SJSA1 (cell line): ENCODE measurements around the gene THEMIS. TPM values are rescaled to one million over a fixed set of nuclear protein-coding genes. Genes with fewer than 3 reads are reported as not detected.

ENCODE experiments used
- DNase-seq, 2 experiments: peaks; one replicate each; pipeline ENCODE4 v3.0.0-alpha.2; 2015 to 2020; ENCODE audit warnings: low spot score in 2 of 2, low read depth in 1 of 2
- H3K27ac ChIP-seq: fragments of 250-450 bp; sonication (Bioruptor Pico); 2 replicates; pipeline ENCODE4 v1.5.1; 2020; ENCODE audit warnings: mild to moderate bottlenecking, moderate library complexity
- H3K27me3 ChIP-seq: fragments of 250-450 bp; sonication (Bioruptor Pico); replicated peaks from 2 replicates; pipeline ENCODE4 v1.5.1; 2020; ENCODE audit warnings: mild to moderate bottlenecking, moderate library complexity
- H3K36me3 ChIP-seq: fragments of 250-450 bp; sonication (Bioruptor Pico); 2 replicates; pipeline ENCODE4 v1.5.1; 2020; ENCODE audit warnings: mild to moderate bottlenecking
- H3K4me1 ChIP-seq: fragments of 250-450 bp; sonication (Bioruptor Pico); replicated peaks from 2 replicates; pipeline ENCODE4 v1.6.1; 2021; ENCODE audit warnings: mild to moderate bottlenecking
- H3K4me3 ChIP-seq: fragments of 250-450 bp; sonication (Bioruptor Pico); 2 replicates; pipeline ENCODE4 v1.5.1; 2020; ENCODE audit warnings: mild to moderate bottlenecking
- H3K9me3 ChIP-seq: fragments of 250-450 bp; sonication (Bioruptor Pico); replicated peaks from 2 replicates; pipeline ENCODE4 v1.5.1; 2020; ENCODE audit warnings: mild to moderate bottlenecking
- total RNA-seq: library from RNA; depleted of rRNA; stranded (reverse); fragments of >200 nt; shearing (Covaris generic); gene quantifications from 2 replicates; pipeline ENCODE4 v1.2.3, GENCODE V29; 2014

The THEMIS gene
- total RNA-seq, 1 experiment from 2014 or later: not detected

DNA sequence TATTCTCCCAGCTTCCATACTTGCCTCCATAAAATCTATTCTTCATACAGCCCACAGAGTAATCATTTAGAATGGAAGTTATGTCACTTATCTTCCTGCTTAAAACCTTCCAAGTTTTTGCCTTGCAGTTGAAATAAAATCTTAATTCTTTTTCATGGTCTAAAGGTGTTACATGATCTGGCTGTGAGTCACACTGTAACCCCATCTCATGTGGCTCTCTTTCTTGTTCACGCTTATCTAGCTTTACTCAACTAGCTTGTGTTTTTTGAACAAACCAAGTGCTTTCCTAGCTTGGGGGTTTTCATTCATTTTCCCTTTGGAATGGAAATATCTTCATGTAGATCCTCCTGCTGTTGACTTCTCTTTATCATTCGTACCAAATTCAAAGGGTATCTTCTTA, 23.6 kb upstream of the THEMIS start:
- no peaks in the 10 kb centered on the region for H3K4me1 ChIP-seq
- H3K4me3 ChIP-seq: no peak overlapping the region
- DNase-seq: no peak
- no peaks in the 10 kb centered on the region for H3K27me3 ChIP-seq
- no peaks in the 10 kb centered on the region for H3K9me3 ChIP-seq
- H3K27ac ChIP-seq: no peak overlapping the region
- no peaks in the 10 kb centered on the region for H3K36me3 ChIP-seq

DNA sequence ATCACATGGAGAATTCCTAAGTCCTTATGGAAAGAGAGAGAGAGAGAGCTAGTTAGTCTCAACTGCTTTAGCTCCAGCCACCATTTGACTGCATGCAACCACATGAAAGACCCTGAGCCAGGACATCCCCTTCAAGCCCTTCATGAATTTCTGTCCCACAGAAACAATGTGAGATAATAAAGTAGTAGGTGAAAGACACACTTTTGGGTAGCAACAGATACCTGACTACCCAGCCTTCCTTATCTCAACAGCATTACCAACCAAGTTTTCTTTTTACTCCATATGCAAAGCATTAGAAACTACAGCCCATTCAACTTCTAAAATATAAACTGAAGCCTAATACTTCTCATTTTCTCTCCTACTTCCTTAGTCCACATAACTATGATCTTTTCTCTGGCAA, 23.2 kb upstream of the THEMIS start:
- no peaks in the 10 kb centered on the region for H3K4me1 ChIP-seq
- H3K4me3 ChIP-seq: no peak overlapping the region
- H3K36me3 ChIP-seq: no peaks in the 10 kb centered on the region
- DNase-seq: no peak
- H3K27ac ChIP-seq: no peak overlapping the region
- no peaks in the 10 kb centered on the region for H3K9me3 ChIP-seq
- no peaks in the 10 kb centered on the region; the same call in 1 of the 2 replicates for H3K27me3 ChIP-seq

DNA sequence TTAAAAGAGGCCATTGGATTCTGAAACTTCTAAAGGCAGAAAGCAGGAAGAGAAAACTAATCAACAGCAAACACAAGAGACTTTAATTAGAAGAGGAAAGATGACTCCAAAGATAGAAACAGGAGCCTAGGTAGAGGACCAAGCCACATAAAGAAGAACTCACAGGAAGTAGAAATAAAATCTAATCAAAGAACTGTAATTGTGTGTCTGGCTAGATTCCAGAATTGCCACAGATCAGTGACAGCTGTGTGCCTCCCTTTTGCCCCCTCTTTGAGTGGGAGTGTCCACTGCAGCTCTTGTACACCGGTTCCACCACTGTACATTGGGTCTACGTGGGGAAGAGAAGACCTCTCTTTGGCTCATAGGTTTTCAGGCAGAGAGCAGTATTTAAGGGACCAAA, 22.3 kb upstream of the THEMIS start:
- Histone ChIP-seq H3K36me3 (no peaks in the 10 kb centered on the region), H3K27me3 (no peaks in the 10 kb centered on the region; the same call in 1 of the 2 replicates), H3K27ac (no peak overlapping the region), H3K4me1 (no peaks in the 10 kb centered on the region), H3K9me3 (no peaks in the 10 kb centered on the region), H3K4me3 (no peak overlapping the region)
- no peak for DNase-seq

DNA sequence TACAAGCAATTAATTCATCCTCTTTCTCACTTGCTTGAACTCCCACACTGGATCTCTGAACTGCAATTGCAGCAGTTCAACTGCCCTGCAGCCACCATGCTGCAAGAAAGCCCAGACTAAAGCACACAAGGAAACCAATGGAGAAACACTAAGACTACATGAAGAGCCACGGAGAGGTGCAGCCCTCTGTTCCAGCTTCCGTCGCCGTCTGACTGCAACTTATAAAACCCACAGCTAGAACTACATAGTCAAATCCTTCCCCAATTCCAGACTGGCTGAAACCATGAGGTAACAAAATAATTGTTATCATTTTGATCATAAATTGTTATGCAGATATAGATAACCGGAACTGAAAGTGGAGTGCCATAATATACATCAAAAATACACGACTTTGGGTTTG, 21.1 kb upstream of the THEMIS start:
- Histone ChIP-seq H3K9me3 (no peaks in the 10 kb centered on the region), H3K36me3 (no peaks in the 10 kb centered on the region), H3K27me3 (no peaks in the 10 kb centered on the region; the same call in 1 of the 2 replicates), H3K27ac (no peak overlapping the region), H3K4me1 (no peaks in the 10 kb centered on the region), H3K4me3 (no peak overlapping the region)
- no peak for DNase-seq

DNA sequence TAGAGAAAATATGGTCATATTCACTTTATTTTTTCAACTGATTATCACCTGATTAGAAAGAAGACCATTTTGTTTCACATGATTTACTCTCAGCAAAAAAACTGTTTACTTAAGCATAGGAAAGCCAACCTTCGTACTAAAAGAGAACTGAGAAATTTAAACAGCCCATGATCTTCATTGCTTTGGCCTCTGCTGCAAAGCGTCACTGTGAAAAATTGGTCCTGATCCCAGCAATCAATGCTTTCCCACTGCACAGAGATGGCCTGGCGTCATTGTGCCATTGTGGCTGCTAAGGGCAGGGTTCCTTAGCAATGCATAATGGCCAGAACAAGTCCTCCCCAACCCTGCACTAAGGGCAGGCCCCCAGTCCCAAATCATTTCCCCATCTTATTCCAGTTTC, 19.9 kb upstream of the THEMIS start:
- Histone ChIP-seq H3K9me3 (no peaks in the 10 kb centered on the region), H3K36me3 (no peaks in the 10 kb centered on the region), H3K27me3 (no peaks in the 10 kb centered on the region; the same call in 1 of the 2 replicates), H3K4me3 (no peak overlapping the region), H3K4me1 (no peaks in the 10 kb centered on the region), H3K27ac (no peak overlapping the region)
- DNase-seq: no peak

DNA sequence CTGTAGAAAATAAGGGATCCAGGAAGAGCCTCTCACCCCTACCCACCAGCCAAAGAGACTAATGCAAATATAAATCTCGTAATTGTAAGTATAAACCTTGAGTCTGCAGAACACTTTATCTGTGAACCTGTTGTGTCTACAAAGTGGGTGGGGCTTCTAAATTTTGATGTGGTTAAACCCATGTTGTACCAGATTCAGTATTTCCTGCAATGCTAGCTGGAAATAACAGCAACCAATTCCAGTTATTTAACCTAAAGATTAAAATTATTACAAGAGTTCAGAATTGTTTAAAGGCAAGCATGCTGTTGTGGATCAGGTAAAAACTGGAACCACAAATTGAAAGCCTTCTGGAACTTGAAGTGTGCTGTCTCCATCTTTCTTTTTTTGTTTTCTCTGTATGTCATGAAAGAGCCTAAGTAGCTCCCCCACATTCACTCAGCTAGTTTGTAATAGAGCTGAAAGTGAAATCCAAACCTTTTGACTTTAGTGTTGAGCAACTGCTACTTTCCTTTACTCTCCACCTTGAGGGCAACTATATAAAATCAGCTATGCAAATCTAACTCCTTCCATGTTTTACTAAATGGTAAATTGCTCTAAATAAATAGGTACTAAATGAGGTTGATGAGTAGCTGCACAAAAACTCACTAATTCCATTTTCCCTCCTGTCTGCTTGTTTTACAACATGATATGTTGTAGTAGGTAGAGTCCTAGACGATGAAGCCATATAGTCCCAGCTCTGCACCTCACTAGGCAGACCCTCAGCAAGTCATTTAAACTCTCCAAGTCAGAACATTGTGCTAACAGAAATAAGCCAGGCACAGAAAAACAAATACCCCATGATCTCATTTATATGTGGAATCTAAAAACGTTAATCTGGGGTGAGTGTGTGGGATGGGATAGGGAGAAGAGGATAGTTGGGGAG, 17.9 kb upstream of the THEMIS start:
- no peaks in the 10 kb centered on the region for H3K36me3 ChIP-seq
- no peaks in the 10 kb centered on the region for H3K9me3 ChIP-seq
- DNase-seq: no peak
- no peaks in the 10 kb centered on the region; the same call in 1 of the 2 replicates for H3K27me3 ChIP-seq
- H3K4me1 ChIP-seq: no peaks in the 10 kb centered on the region
- H3K27ac ChIP-seq: no peak overlapping the region
- H3K4me3 ChIP-seq: no peak overlapping the region

DNA sequence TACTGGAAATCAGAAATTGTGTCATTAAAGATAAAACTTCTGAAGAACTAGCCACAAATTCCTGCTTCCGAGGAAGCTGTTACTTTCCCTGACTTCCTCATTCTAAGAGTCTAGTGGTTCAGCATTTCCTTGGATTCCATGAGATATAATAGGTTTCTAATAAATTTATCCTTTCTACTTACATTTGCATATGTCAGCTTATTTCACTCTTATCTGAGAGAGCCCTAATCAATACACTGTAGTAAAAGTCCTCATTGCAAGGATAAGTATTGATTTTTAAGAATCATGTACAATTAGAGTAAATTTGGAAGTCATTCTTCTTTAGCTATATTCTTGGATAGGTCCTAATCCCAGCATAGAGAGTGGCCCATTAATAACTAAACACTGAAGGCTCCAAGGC, 16.9 kb upstream of the THEMIS start:
- no peaks in the 10 kb centered on the region; the same call in 1 of the 2 replicates for H3K27me3 ChIP-seq
- H3K4me3 ChIP-seq: no peak overlapping the region
- H3K27ac ChIP-seq: no peak overlapping the region
- no peak for DNase-seq
- no peaks in the 10 kb centered on the region for H3K9me3 ChIP-seq
- no peaks in the 10 kb centered on the region for H3K4me1 ChIP-seq
- H3K36me3 ChIP-seq: no peaks in the 10 kb centered on the region

DNA sequence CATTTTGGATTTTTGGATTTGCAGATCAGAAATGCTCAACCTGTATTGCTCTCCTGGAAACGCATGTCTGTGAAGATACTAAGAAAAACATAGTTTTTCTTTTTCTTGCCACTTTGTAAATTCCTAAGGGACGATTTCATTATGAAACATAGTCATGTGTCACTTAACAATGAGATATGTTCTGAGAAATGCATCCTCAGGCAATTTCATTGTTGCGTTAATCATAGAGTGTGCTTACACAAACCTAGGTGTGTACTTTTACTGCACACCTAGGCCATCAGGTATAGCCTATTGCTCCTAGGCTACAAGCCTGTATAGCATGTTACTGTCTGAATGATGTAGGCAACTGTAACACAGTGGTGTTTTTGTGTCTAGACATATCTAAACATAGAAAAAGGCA, 13.4 kb upstream of the THEMIS start:
- H3K27ac ChIP-seq: no peak overlapping the region
- H3K9me3 ChIP-seq: no peaks in the 10 kb centered on the region
- DNase-seq: no peak

DNA sequence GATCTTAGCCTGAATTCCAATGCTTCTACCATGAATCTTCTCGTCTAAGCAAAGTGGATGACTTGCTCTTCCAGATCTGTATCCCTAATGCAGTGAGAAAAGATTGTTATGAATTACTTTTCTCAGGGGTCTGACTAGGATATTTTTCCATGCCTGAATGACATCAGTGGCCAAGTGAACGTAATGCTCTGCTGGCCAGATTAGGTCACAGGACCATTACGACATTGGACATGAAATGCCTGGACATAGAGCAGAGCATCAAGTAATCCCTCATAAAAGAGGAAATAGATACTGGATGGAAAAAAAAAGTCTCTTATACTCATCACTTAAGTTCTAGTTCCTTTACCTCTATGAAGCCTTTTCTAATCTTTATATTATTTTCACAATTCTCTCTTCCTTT, 12.1 kb upstream of the THEMIS start:
- Histone ChIP-seq H3K27me3 (no peaks in the 10 kb centered on the region), H3K9me3 (no peaks in the 10 kb centered on the region), H3K4me3 (no peak overlapping the region), H3K36me3 (no peaks in the 10 kb centered on the region), H3K27ac (no peak overlapping the region), H3K4me1 (no peaks in the 10 kb centered on the region)
- no peak for DNase-seq

More for the DNA sequence above, 13.4 kb upstream of the THEMIS start:
- H3K27me3 ChIP-seq: no peaks in the 10 kb centered on the region; the same call in 1 of the 2 replicates
- H3K36me3 ChIP-seq: no peaks in the 10 kb centered on the region
- H3K4me3 ChIP-seq: no peak overlapping the region
- H3K4me1 ChIP-seq: no peaks in the 10 kb centered on the region

DNA sequence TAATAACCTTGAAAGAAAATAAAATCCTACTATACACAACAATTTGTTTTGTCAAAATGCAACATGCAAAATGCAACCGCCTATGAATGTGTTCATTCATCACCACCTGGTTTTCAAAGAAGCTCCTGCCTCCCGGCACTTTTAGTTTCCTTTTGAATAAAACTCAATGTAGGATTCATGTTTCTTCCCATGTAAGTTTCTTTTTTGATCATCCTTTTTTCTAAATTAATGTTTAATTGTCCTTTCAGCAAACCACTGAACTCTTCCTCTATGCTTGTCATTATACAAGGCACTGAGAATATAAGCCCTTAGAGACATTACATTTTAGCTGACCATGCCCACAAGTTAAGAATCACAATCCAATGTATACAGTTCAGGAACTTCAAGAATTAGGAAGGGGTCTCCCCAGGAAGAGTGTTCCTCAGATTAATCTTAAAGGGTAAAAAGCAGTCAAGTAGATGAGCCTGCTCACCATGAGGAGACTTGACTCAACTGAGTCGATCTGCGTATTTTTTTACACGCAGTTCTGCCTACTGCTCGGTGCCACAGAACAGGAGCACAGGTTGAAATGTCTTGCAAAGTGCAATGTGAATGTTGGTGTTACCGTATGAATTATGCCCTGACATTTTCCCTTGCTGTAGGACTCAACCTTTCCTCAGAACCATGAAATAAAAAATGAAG, 7.2 kb upstream of the THEMIS start:
- H3K27me3 ChIP-seq: 0 out of 2 replicates have a peak, but pooled peaks cover 2% of the 10 kb centered on the region
- H3K4me3 ChIP-seq: no peak overlapping the region
- DNase-seq: no peak
- no peaks in the 10 kb centered on the region for H3K4me1 ChIP-seq
- H3K9me3 ChIP-seq: no peaks in the 10 kb centered on the region
- H3K36me3 ChIP-seq: no peaks in the 10 kb centered on the region
- H3K27ac ChIP-seq: no peak overlapping the region

DNA sequence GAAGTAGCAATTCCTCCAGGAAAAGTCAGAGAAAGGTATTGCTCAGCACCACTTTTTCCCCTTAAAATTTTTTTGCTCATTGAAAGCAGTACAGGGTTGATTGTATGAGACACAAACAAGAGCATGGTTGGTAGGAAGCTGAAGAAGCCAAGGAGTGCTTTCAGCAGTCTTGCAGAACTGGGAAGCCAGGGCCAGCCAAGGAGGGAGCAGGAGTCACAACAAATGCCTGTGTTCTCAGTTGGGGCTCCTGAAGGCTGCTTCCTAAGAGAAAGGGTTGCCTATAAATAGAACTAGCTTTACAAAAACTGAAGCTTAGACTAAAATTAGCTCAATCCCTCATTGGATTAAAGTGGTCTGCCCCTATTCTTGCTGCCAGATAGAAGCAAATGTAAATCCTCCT, 3.3 kb upstream of the THEMIS start:
- Histone ChIP-seq H3K36me3 (no peaks in the 10 kb centered on the region), H3K9me3 (no peaks in the 10 kb centered on the region), H3K27ac (no peak overlapping the region), H3K4me3 (no peak overlapping the region), H3K27me3 (0 out of 2 replicates have a peak, but pooled peaks cover 2% of the 10 kb centered on the region), H3K4me1 (no peaks in the 10 kb centered on the region)
- no peak for DNase-seq

DNA sequence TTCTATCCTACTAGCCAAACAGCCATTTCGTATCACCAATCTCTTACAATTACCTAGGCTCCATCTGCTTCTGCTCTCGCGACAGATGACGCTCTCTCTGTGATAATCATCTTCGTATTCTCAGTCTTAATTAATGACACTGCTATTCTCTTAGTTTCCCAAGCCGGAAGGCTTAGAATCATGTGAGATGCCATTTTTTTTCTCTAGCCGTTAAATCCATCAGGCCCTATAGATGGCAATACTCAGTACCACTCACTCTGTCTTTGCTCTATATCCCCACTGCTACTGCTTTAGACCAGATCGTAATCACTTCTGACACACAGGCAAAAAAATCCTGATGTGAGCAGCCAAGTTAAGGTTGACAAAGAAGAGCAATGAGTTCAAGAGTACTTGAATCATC, 2.1 kb upstream of the THEMIS start:
- no peaks in the 10 kb centered on the region for H3K9me3 ChIP-seq
- H3K27ac ChIP-seq: no peak overlapping the region
- 0 out of 2 replicates have a peak, but pooled peaks cover 2% of the 10 kb centered on the region for H3K27me3 ChIP-seq
- H3K36me3 ChIP-seq: no peaks in the 10 kb centered on the region
- no peak overlapping the region for H3K4me3 ChIP-seq
- DNase-seq: no peak
- no peaks in the 10 kb centered on the region for H3K4me1 ChIP-seq

DNA sequence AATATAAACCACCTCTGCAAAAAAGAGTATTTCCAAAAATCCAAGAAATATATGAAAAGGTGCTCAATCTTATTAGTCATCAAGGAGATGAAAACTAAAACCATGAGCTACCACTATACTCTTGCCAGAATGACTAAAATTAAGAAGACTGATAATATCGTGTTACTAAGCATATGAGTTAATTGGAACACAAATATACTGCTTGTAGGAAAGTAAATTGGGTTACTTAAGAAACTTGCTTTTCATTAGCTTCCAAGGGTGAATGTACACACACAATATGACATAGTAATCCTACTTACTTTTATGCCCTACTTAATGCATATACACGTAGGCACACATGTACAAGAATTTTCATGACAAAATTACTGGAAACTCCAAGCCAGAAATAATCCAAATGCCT, 3.4 kb downstream of the THEMIS start:
- H3K36me3 ChIP-seq: no peaks in the 10 kb centered on the region
- H3K4me3 ChIP-seq: no peak overlapping the region
- no peaks in the 10 kb centered on the region for H3K9me3 ChIP-seq
- no peak for DNase-seq
- no peaks in the 10 kb centered on the region for H3K4me1 ChIP-seq
- H3K27me3 ChIP-seq: 0 out of 2 replicates have a peak, but pooled peaks cover 3% of the 10 kb centered on the region
- H3K27ac ChIP-seq: no peak overlapping the region

DNA sequence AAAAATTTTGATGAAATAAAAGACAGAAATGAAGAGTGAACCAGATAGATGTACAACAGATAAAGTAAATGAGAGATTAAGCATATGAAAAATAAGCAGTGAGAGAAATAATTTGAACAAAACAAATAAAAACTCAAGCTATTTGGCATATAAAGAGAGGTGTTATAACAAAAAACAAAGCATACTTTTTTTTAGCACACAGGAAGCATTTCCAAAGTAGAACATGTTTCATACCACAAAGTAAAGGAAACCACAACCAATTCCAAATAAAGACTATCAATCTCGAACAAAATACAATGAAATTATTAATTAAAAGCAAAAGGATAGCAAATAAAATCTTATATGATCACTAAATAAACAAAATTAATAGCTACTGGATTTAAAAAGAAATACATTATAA, 6.8 kb downstream of the THEMIS start:
- H3K4me3 ChIP-seq: no peak overlapping the region
- DNase-seq: no peak
- H3K4me1 ChIP-seq: no peaks in the 10 kb centered on the region
- no peak overlapping the region for H3K27ac ChIP-seq
- 0 out of 2 replicates have a peak, but pooled peaks cover 3% of the 10 kb centered on the region for H3K27me3 ChIP-seq
- H3K36me3 ChIP-seq: no peaks in the 10 kb centered on the region
- H3K9me3 ChIP-seq: no peaks in the 10 kb centered on the region
